ENCODE results near the gene DGKB.

DNA sequence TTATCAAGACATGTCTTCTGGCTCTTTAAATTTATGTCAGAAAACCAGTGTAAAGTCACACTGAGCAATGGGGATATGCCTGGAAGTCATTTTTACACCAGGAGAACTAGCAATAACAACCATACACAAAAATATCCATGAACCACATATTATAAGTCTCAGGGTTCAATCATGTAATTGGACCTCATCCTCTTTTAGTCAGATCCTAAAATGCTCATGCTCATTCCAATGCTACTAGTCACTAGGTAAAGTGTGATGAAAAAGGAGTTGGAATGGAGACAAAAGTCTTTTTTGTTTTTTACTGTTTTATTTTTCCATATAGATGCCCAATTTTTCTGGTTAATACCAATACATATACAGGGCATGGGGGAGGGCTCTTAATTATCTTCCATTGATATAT, 306.1 kb downstream of the DGKB start:
- TF ChIP-seq, protein P1, sequence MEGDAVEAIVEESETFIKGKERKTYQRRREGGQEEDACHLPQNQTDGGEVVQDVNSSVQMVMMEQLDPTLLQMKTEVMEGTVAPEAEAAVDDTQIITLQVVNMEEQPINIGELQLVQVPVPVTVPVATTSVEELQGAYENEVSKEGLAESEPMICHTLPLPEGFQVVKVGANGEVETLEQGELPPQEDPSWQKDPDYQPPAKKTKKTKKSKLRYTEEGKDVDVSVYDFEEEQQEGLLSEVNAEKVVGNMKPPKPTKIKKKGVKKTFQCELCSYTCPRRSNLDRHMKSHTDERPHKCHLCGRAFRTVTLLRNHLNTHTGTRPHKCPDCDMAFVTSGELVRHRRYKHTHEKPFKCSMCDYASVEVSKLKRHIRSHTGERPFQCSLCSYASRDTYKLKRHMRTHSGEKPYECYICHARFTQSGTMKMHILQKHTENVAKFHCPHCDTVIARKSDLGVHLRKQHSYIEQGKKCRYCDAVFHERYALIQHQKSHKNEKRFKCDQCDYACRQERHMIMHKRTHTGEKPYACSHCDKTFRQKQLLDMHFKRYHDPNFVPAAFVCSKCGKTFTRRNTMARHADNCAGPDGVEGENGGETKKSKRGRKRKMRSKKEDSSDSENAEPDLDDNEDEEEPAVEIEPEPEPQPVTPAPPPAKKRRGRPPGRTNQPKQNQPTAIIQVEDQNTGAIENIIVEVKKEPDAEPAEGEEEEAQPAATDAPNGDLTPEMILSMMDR (IDR thresholded peaks at IDR 0.05), result no peak
- TF ChIP-seq POLR2A (IDR thresholded peaks at IDR 0.05) (no peak), EP300 (IDR thresholded peaks at IDR 0.05) (no peak), POLR2AphosphoS5 (IDR thresholded peaks at IDR 0.05) (no peak)

Measured in gastroesophageal sphincter (tissue), 3 donors.